ENCODE measurements around the gene HBG2. TPM values are rescaled to one million over a fixed set of nuclear protein-coding genes. Genes with fewer than 3 reads are reported as not detected.
"Not testable (repeated sequence)": the region's sequence is repeated elsewhere in the genome, so short reads cannot be mapped to it uniquely, and the experiment has no call there.

The HBG2 gene
- total RNA-seq, result not detected in 2 replicates

- not testable (repeated sequence) for DNase-seq (ENCODE audit: extremely low read depth, low read depth, low spot score)
Observed at GRCh38 chr11:5254646-5255413, at the start of gene HBG2. HBG2 (minus strand) TSS chr11:5254781; CDS start chr11:5254728, 53 bp downstream.

GRCh38 chr11:5304046-5304445 is 49.5 kb upstream of the HBG2 start:
- DNase-seq (ENCODE audit: extremely low read depth, low read depth, low spot score), result no peak

GRCh38 chr11:5303626-5304025 is 49.0 kb upstream of the HBG2 start:
- no peak for DNase-seq (ENCODE audit: extremely low read depth, low read depth, low spot score)

- DNase-seq (ENCODE audit: extremely low read depth, low read depth, low spot score), result no peak
Observed at GRCh38 chr11:5301846-5302245, 47.3 kb upstream of the HBG2 start, which contains the start of gene OR51B4. OR51B4 (minus strand) TSS chr11:5301946; CDS start chr11:5301946, 0 bp downstream.

- DNase-seq (ENCODE audit: extremely low read depth, low read depth, low spot score), result no peak
Observed at GRCh38 chr11:5300251-5300650, 45.7 kb upstream of the HBG2 start.

GRCh38 chr11:5298451-5298850 is 43.9 kb upstream of the HBG2 start:
- no peak for DNase-seq (ENCODE audit: extremely low read depth, low read depth, low spot score)

- no peak for DNase-seq (ENCODE audit: extremely low read depth, low read depth, low spot score)
Observed at GRCh38 chr11:5297721-5298323, 43.2 kb upstream of the HBG2 start.

- DNase-seq (ENCODE audit: extremely low read depth, low read depth, low spot score), result not testable (repeated sequence)
Observed at GRCh38 chr11:5294342-5294995, 39.9 kb upstream of the HBG2 start.

- no peak for DNase-seq (ENCODE audit: extremely low read depth, low read depth, low spot score)
Observed at GRCh38 chr11:5293028-5293427, 38.4 kb upstream of the HBG2 start.

- no peak for DNase-seq (ENCODE audit: extremely low read depth, low read depth, low spot score)
Observed at GRCh38 chr11:5291207-5291838, 36.7 kb upstream of the HBG2 start.

GRCh38 chr11:5290106-5290505 is 35.5 kb upstream of the HBG2 start:
- DNase-seq (ENCODE audit: extremely low read depth, low read depth, low spot score), result no peak

- DNase-seq (ENCODE audit: extremely low read depth, low read depth, low spot score), result no peak
Observed at GRCh38 chr11:5289696-5290095, 35.1 kb upstream of the HBG2 start.

- no peak for DNase-seq (ENCODE audit: extremely low read depth, low read depth, low spot score)
Observed at GRCh38 chr11:5288906-5289550, 34.4 kb upstream of the HBG2 start.

GRCh38 chr11:5288108-5288905 is 33.7 kb upstream of the HBG2 start:
- DNase-seq (ENCODE audit: extremely low read depth, low read depth, low spot score), result no peak

- DNase-seq (ENCODE audit: extremely low read depth, low read depth, low spot score), result no peak
Observed at GRCh38 chr11:5286901-5287300, 32.3 kb upstream of the HBG2 start.

GRCh38 chr11:5286351-5286750 is 31.8 kb upstream of the HBG2 start:
- DNase-seq (ENCODE audit: extremely low read depth, low read depth, low spot score), result no peak

- DNase-seq (ENCODE audit: extremely low read depth, low read depth, low spot score), result no peak
Observed at GRCh38 chr11:5285703-5286340, 31.2 kb upstream of the HBG2 start.

GRCh38 chr11:5284637-5285036 is 30.1 kb upstream of the HBG2 start:
- no peak for DNase-seq (ENCODE audit: extremely low read depth, low read depth, low spot score)

- DNase-seq (ENCODE audit: extremely low read depth, low read depth, low spot score), result no peak
Observed at GRCh38 chr11:5283882-5284281, 29.3 kb upstream of the HBG2 start.

GRCh38 chr11:5283086-5283485 is 28.5 kb upstream of the HBG2 start:
- DNase-seq (ENCODE audit: extremely low read depth, low read depth, low spot score), result no peak

Measured in glomerular endothelial cell (primary cell).